Brain microvascular endothelial cell (primary cell): ENCODE data around the gene KIF5C.
"Not testable (repeated sequence)": the region's sequence is repeated elsewhere in the genome, so short reads cannot be mapped to it uniquely, and the experiment has no call there.

Experiments used
- DNase-seq: peaks from one replicate; pipeline ENCODE4 v3.0.0-alpha.2; 2020
- H3K27ac ChIP-seq: fragments of 250-450 bp; sonication (Bioruptor Pico); 2 replicates; pipeline ENCODE4 v1.5.1; 2020; ENCODE audit warnings: mild to moderate bottlenecking, moderate library complexity
- H3K27me3 ChIP-seq: fragments of 250-450 bp; sonication (Bioruptor Pico); replicated peaks from 2 replicates; pipeline ENCODE4 v1.5.1; 2020; ENCODE audit warnings: mild to moderate bottlenecking
- H3K36me3 ChIP-seq: fragments of 250-450 bp; sonication (Bioruptor Pico); replicated peaks from 2 replicates; pipeline ENCODE4 v1.5.1; 2020; ENCODE audit warnings: mild to moderate bottlenecking
- H3K4me3 ChIP-seq: 2 replicates; pipeline ENCODE4 v1.5.1; 2011; ENCODE audit warnings: low read depth, mild to moderate bottlenecking, control low read depth, low read length, moderate library complexity
- in situ Hi-C: cut with HindIII; loops from 2 replicates; pipeline ENCODE4 v1.10.0; 2017; ENCODE audit warnings: low sequenced_read_pairs, low pct_ligation_motif_present
- TF ChIP-seq, protein P1 (sequence below): IDR thresholded peaks from 2 replicates; pipeline ENCODE4 v1.5.1; 2011; ENCODE audit warnings: low read depth, mild to moderate bottlenecking, moderate library complexity, low read length, control low read depth, inconsistent platforms; ENCODE audit errors: missing control alignments

Gene KIF5C

DNA sequence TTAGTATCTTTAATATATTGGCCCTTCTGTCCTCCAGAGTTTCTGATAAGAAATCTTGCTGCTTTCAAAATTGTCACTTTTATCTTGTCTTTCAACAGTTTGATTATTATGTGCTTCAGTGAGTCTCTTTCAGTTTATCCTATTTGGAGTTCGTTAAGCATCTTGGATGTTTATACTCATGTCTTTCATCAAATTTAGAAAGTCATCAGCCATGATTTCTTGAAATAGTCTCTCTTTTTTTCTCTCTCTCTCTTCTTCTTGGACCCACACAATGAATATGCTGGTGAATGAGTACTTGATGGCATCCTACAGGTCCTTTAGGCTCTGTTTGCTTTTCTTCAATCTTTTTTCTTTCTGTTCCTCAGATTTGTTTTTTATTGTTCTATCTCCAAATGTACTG, 26.9 kb upstream of the KIF5C start:
- no peak overlapping the region for H3K27ac ChIP-seq
- in situ Hi-C loops = no loop called here
- TF ChIP-seq, protein P1, sequence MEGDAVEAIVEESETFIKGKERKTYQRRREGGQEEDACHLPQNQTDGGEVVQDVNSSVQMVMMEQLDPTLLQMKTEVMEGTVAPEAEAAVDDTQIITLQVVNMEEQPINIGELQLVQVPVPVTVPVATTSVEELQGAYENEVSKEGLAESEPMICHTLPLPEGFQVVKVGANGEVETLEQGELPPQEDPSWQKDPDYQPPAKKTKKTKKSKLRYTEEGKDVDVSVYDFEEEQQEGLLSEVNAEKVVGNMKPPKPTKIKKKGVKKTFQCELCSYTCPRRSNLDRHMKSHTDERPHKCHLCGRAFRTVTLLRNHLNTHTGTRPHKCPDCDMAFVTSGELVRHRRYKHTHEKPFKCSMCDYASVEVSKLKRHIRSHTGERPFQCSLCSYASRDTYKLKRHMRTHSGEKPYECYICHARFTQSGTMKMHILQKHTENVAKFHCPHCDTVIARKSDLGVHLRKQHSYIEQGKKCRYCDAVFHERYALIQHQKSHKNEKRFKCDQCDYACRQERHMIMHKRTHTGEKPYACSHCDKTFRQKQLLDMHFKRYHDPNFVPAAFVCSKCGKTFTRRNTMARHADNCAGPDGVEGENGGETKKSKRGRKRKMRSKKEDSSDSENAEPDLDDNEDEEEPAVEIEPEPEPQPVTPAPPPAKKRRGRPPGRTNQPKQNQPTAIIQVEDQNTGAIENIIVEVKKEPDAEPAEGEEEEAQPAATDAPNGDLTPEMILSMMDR = no peak

DNA sequence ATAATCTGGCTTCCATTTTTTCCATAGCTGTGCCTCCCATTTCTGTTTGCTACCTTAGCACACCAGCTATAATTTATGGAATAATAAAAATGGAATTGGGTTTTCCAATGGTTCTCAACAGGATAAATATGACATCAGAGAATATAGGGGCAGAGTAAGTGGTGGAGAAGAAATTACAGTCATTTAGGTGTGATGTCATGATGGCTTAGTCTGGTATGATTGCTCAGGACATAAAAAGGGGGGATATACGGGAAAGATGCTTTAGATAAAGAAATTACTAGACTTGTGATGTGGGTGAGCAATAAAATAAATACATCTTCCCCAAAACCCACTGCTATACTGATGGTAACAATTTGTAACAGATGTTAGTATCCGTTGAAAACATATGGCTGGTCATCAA, 21.6 kb upstream of the KIF5C start:
- in situ Hi-C loops = no loop called here
- no peak for DNase-seq
- H3K4me3 ChIP-seq = no peak overlapping the region
- TF ChIP-seq, protein P1 = no peak
- no peaks in the 10 kb centered on the region for H3K27me3 ChIP-seq
- no peaks in the 10 kb centered on the region for H3K36me3 ChIP-seq
- no peak overlapping the region for H3K27ac ChIP-seq

More for the DNA sequence above, 26.9 kb upstream of the KIF5C start:
- DNase-seq = no peak
- Histone ChIP-seq H3K4me3 (no peak overlapping the region), H3K27me3 (no peaks in the 10 kb centered on the region), H3K36me3 (no peaks in the 10 kb centered on the region)

DNA sequence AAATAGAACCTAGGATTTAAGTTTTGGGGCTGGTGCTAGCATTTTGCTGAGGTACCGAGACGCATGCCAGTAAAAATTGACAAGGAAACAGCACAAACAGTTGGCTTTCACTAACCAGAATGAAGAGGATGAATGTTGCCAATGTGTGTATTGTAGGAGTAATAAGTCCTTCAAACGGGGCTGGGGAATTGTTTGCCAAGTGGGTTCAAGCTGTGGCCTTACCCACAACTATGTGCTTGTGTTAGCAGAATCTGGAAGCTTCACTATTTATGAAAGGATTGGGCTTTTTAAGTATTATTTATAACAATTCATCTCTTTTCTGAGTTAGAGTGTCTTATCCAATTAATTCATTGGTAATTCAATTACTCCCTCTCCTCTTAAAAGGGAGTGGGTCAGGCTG, 15.0 kb upstream of the KIF5C start:
- no peak for DNase-seq
- Histone ChIP-seq H3K27me3 (no peaks in the 10 kb centered on the region), H3K27ac (no peak overlapping the region), H3K36me3 (no peaks in the 10 kb centered on the region), H3K4me3 (no peak overlapping the region)
- TF ChIP-seq, protein P1 = no peak
- in situ Hi-C loops = no loop called here

- Histone ChIP-seq H3K4me3 (no peak overlapping the region), H3K27ac (no peak overlapping the region), H3K36me3 (no peaks in the 10 kb centered on the region), H3K27me3 (no peaks in the 10 kb centered on the region)
- TF ChIP-seq, protein P1 = no peak
- DNase-seq = no peak
- in situ Hi-C loops = no loop called here
Measured at GRCh38 chr2:148861367-148861766, 13.7 kb upstream of the KIF5C start.

DNA sequence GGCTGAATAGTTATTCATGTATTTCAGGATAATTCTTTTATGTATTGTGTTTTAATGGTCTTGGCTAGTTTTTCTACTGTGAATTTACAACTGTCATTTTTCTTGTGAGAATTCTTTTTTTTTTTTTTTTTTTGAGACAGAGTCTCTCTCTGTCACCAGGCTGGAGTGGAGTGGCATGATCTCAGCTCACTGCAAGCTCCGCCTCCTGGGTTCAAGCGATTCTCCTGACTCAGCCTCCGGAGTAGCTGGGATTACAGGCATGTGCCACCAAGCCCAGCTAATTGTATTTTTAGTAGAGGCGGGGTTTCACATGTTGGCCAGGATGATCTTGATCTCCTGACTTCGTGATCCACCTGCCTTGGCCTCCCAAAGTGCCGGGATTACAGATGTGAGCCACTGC, 12.5 kb upstream of the KIF5C start:
- H3K4me3 ChIP-seq, H3K36me3 ChIP-seq, H3K27ac ChIP-seq, in situ Hi-C loops, H3K27me3 ChIP-seq, DNase-seq: not testable (repeated sequence)

- Histone ChIP-seq H3K27me3 (no peaks in the 10 kb centered on the region), H3K4me3 (no peak overlapping the region), H3K36me3 (no peaks in the 10 kb centered on the region), H3K27ac (no peak overlapping the region)
- TF ChIP-seq, protein P1 = no peak
- no peak for DNase-seq
- in situ Hi-C loops = no loop called here
Measured at GRCh38 chr2:148865512-148865911, 9.5 kb upstream of the KIF5C start.
